NCI-H1092 treated with DMSO at 0.1 percent for 48 hours (cell line): ENCODE results near the gene B3GNT7.
"Not testable (repeated sequence)": the region's sequence is repeated elsewhere in the genome, so short reads cannot be mapped to it uniquely, and the experiment has no call there.

Source experiments
- DNase-seq: peaks from one replicate; lab custom pipeline; 2025; lab: John Stamatoyannopoulos, UW

Gene B3GNT7

DNA sequence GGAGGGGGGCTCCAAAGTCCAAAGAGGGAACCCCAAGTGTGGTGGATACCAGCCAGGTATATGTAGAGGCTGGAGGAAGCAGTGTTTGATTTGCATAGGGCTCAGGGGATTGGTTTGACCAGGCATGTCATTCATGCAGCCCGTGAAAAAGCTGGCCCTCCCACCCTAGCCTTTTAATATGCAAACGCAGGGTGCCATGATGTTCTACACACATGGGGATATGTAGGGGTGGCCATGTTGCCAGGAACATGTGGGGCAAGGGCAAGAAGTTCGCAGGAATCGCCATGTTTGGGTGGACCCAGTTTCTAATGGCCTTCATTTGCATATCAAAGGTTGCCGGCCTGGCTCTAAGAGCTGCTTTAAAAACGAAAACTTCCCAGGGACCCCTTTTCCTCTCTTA lies 33.6 kb downstream of the B3GNT7 start:
- no peak for DNase-seq

GRCh38 chr2:231429901-231430300 lies 34.4 kb downstream of the B3GNT7 start:
- no peak for DNase-seq

- DNase-seq: not testable (repeated sequence)
Observed at GRCh38 chr2:231430437-231430836, 34.9 kb downstream of the B3GNT7 start.

GRCh38 chr2:231431606-231432005 lies 36.1 kb downstream of the B3GNT7 start:
- DNase-seq: no peak

GRCh38 chr2:231433990-231434389 lies 38.5 kb downstream of the B3GNT7 start:
- DNase-seq: no peak

- no peak for DNase-seq
Observed at GRCh38 chr2:231436957-231437356, 41.4 kb downstream of the B3GNT7 start.

- no peak for DNase-seq
Observed at GRCh38 chr2:231449503-231450054, 54.1 kb downstream of the B3GNT7 start.

GRCh38 chr2:231450548-231450989 lies 55.1 kb downstream of the B3GNT7 start:
- DNase-seq: no peak
